Activated CD4-positive, alpha-beta T cell treated with anti-CD3 and anti-CD28 coated beads for 48 hours (primary cell): ENCODE results near the gene OTUB1.
"Not testable (repeated sequence)": the region's sequence is repeated elsewhere in the genome, so short reads cannot be mapped to it uniquely, and the experiment has no call there.

Source experiments
- DNase-seq: peaks from one replicate; pipeline ENCODE4 v3.0.0-alpha.2; 2020

Gene OTUB1

DNA sequence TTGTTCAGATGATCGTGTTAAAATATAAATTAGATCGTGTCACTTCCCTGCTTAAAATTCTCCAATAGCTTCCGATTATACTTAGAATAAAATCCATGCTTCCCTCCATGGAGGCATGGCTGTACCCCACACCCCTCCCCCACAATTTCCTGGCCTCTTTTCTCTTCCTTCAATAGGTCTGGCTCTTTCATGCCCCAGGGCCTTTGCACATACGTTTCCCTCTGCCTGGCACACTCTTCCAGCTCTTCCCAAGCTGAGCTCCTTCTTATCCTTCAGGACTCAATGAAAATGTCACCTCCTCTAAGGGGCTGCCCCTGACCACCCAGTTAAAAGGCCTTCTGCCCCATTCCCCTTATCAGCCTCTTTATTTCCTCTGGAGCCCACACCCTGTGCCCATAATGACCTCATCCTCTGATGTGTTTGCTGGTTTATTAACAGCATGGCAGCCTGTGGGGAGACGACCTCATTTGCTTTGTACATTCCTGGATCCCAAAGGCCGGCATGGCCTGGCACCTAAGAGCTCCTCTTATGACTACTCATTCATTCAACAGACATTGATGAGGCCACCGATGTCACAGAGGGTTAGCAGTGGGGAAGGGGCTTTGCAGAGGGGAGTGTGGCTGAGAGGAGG lies 40.5 kb downstream of the OTUB1 start:
- DNase-seq = no peak

DNA sequence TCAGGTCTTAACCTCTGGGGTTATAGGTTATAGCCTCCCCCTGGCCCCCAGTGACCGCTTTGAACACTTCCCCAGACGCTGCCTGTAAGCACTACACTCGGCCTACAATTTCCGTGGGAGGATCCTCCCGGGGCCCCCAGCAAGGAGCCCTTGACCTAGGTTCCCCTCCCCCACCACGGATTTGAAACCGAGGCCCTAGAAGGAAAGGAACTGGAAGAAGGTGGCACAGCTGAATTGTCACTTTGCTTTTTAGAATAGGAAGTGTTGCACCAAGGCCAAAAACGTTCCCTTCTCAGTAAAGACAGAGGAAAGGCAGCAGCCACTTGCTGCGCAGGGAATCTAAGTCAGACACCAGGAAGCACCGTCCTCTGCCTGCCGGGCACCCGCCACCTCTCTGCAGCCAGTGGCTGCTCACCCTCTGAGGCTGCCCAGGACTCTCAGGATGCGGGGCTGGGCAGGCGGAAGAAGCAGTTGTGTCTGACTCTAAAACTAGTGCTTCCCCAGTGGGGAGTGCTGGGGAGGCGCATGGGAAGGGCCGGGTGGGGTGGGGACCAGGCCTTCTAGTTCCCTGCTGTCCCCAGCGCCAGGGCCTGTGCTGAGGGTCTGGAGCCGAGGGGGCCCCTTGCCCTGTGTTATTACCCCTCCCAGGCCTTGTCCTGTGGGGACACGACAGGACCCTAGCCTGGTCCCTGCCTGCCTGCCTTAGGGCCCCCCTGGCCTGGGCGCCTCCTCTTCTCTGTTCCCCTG lies 41.6 kb downstream of the OTUB1 start:
- no peak for DNase-seq

- peak; percentile 19 for DNase-seq
Observed at GRCh38 chr11:64028398-64029115, 42.3 kb downstream of the OTUB1 start.

- no peak for DNase-seq
Observed at GRCh38 chr11:64029773-64030172, 43.5 kb downstream of the OTUB1 start.

GRCh38 chr11:64031001-64031400 lies 44.8 kb downstream of the OTUB1 start:
- DNase-seq = no peak

- no peak for DNase-seq
Observed at GRCh38 chr11:64032050-64032449, 45.8 kb downstream of the OTUB1 start.

DNA sequence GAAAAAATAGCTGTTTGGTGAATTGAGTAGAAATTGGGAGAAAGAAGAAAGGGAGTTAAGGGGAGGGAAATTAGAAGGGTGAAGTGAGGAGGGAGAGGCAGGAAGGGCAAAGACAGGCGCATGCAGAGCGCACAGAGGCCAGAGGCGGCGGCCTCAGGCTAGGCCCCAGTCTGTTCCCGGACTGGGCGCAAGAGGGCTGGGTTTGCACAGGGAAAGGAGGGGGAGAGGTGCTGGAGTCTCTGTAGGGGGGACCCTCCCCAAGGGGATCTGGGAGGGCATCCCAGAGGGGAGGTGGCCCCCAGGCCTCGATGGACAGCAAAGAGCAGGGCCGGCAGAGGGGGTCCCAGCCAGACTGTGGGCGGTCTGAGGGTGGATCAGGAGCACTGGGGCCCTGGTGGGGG lies 48.2 kb downstream of the OTUB1 start:
- DNase-seq = no peak

DNA sequence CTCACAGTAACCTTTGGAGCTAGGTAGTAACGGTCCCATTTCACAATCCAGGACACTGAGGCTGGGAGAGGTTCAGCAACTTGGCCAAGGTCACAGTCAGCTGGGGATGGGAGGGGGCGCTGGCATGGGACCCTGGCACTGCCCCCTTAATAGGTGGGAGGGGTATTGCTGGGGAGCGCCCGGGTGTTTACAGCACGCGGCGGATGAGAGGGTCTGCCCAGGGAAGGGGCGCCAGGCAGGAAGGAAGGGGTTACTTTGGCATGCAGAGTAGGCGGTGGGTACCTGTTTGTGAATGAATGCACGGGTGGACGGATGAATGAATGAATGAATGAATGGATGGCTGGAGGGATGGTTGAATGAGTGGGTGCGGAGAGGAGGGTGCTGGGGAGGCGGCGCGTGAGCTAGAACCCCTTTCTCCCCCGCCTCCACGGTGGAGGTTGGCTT lies 48.9 kb downstream of the OTUB1 start:
- DNase-seq = no peak

DNA sequence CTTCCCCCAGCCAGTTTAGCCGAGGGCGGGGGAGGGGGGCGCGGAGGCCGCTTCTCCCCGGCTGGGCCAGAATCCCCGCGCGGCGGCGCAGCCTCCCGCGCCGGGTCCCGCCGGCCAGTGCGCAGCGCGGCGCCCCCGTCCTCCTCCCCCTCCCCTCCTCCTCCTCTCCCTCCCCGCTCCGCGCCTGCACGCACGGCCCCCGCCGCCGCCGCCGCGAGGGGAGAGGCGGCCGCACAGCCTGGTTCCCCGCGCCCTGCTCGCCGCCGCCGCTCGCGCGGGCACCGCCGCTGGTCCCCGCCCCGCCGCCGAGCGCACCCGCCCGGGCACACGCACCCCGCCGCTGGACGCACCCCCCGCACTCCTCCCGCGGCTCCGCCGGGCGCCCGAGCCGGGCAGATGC lies 49.3 kb downstream of the OTUB1 start, which contains the start of gene FLRT1:
Gene FLRT1 (plus strand): TSS at position 356 of the 400 bp plus-strand sequence. CDS start 80,337 bp downstream, outside the sequence.
- no peak for DNase-seq

- peak; percentile 16 for DNase-seq
Observed at GRCh38 chr11:64036087-64037026, 50.1 kb downstream of the OTUB1 start.

DNA sequence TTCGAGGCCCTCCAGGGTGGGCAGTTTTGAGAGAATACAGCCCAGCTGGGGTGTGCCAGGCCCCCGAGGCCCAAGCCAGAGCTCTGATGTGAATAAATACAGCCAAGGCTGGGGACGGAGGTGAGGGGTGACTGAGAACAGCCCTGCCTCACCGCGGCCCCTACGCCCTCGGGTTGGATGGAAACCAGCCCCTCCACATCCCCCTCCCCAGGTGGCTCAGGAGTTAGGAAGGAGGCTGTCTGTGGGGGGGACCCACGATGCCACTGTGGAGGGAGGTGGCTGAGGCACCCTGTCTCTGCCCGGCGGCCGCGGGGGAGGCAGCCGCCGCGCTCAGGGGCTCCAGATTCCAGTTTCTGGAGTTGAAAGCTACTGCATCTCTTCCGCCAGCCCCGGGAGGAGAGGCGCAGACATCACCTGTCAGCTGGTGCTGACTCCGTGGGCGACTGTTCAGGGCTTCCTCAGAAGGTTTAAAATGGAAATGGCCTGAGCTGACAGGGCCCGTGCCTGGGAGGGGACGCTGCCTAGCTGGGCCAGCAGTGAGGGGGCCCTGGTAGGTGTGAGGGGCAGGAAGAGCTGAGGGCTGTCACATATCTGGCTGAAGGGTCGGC lies 50.9 kb downstream of the OTUB1 start:
- DNase-seq = peak; percentile 20

DNA sequence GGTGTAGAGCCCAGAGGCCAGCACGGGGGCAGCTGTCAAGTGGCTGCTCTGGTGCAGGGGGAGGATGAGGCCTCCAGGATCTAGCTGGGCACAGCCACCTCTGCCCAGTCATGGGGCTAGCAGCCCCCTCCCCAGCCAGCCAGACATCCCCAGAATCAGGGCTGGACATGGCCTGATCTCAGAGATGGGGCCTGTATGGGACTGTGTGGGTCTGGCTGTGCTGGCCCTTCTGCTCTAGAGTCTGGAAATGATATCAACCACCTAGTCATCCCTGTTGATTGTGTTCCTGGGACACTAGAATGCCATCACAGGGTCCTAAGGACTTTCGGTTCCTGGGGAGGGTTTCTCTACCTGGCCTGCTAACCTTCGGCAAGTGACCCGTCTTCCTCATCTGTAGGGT lies 52.3 kb downstream of the OTUB1 start:
- no peak for DNase-seq

DNA sequence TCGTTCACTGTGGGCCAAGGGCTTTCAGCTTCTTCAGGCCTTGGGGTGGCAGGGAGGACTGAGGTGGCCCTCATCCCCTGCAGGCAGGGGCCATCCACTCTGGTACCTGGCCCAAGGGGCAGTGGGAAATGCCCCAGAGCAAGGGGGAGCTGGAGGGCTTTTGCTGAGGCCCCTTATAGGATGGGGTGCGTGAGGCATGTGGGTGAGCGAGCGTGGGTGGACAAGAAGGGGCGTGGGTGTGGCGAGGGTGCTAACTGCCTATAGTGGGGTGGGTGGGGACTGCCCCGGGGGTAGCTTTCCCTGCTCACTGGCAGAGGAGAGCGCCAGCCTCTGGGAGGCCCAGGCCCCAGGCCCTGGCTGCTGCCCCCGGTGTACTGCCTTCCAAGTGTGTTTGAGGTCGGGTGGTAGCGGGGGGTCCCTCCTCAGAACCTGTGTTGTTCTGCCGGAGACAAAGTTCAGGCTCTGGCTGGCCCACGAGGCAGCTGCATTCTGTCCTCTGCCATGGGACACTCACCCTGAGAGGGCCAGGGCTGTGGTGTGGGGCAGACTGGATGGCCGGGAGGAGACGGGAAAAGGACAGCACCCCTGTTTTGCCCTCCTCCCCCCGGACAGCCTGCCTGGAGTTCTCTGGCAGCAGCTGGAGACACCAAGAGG lies 52.9 kb downstream of the OTUB1 start:
- DNase-seq = no peak

- no peak for DNase-seq
Observed at GRCh38 chr11:64040684-64041322, 54.6 kb downstream of the OTUB1 start.

GRCh38 chr11:64041846-64042245 lies 55.6 kb downstream of the OTUB1 start:
- no peak for DNase-seq

DNA sequence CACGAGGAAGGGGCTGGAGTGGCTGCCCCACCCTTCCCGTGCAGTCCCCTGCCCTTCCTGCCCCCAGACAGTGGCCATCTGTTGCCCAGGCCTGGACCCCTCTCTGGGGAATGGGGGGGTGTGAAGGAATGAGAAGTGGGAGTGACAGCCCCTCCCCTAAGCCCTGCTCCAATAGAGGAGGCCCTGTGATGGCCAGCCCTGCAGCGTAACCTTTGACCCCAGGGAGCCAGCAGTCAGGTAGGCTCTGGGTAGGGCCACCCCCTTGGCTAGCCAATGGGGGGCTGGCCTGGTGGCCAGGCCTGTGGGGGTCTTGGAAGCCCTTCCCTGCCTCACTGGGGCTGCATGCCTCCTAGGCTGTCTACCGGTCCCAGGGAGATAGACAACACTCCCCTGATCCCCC lies 56.1 kb downstream of the OTUB1 start:
- DNase-seq = no peak

GRCh38 chr11:64043545-64043944 lies 57.3 kb downstream of the OTUB1 start:
- DNase-seq = no peak

GRCh38 chr11:64044730-64045393 lies 58.6 kb downstream of the OTUB1 start:
- no peak for DNase-seq

GRCh38 chr11:64045700-64046099 lies 59.5 kb downstream of the OTUB1 start:
- DNase-seq = no peak

DNA sequence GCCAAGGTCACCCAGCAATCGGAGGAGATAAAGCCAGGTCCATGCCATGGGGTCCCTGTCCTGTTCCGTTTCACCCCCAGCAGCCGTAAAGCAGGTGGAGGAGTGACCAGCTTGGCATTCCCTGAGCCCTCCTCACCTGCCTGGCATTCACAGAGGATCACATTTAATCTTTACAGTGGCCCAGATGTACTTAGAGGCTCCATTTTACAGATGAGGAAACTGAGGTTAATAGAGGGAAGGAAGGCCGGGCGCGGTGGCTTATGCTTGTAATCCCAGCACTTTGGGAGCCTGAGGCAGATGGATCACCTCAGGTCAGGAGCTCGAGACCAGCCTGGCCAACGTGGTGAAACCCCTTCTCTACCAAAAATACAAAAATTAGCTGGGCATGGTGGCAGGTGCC lies 61.1 kb downstream of the OTUB1 start:
- not testable (repeated sequence) for DNase-seq
